Nephron progenitor cell (in vitro differentiated cells): ENCODE data around the gene CDKL4.
A peak's percentile ranks its signal among the peaks of the same experiment; 100 is the strongest.
"Not testable (repeated sequence)": the region's sequence is repeated elsewhere in the genome, so short reads cannot be mapped to it uniquely, and the experiment has no call there.

ENCODE experiments used
- DNase-seq: peaks from one replicate; pipeline ENCODE4 v3.0.0; 2021
- H3K27ac Mint-ChIP-seq: 2 replicates; pipeline ENCODE4 v1.8.0; 2021; ENCODE audit warnings: mild to moderate bottlenecking, moderate library complexity, mixed read lengths
- H3K27me3 Mint-ChIP-seq: 2 replicates; pipeline ENCODE4 v1.8.0; 2021; ENCODE audit warnings: mild to moderate bottlenecking, low read depth, mixed read lengths; ENCODE audit not compliant: poor library complexity
- H3K36me3 Mint-ChIP-seq: 2 replicates; pipeline ENCODE4 v1.8.0; 2021; ENCODE audit warnings: low read depth, mixed read lengths
- H3K4me1 Mint-ChIP-seq: 2 replicates; pipeline ENCODE4 v1.8.0; 2021; ENCODE audit warnings: mixed read lengths
- H3K4me3 Mint-ChIP-seq: 2 replicates; pipeline ENCODE4 v1.8.0; 2021; ENCODE audit warnings: mild to moderate bottlenecking, moderate library complexity, mixed read lengths
- H3K9me3 Mint-ChIP-seq: 2 replicates; pipeline ENCODE4 v1.8.0; 2021; ENCODE audit warnings: mild to moderate bottlenecking, moderate library complexity, mixed read lengths
- CTCF ChIP-seq: fragments of 200-600 bp; sonication (generic); IDR thresholded peaks from 2 replicates; pipeline ENCODE4 v1.5.0; 2021; ENCODE audit warnings: antibody characterized with exemption

Gene CDKL4

GRCh38 chr2:39256040-39256439, 12.3 kb upstream of the CDKL4 start:
- DNase-seq: no peak
- Mint-ChIP-seq H3K36me3 (peaks cover 64% of the 10 kb centered on the region), H3K27me3 (no peaks in the 10 kb centered on the region), H3K27ac (no peak overlapping the region), H3K9me3 (peaks cover 8% of the 10 kb centered on the region), H3K4me3 (no peak overlapping the region), H3K4me1 (no peaks in the 10 kb centered on the region)
- TF ChIP-seq CTCF: no peak

- peaks cover 11% of the 10 kb centered on the region for H3K9me3 Mint-ChIP-seq
- H3K36me3 Mint-ChIP-seq: peaks cover 58% of the 10 kb centered on the region
- peak overlapping the region; percentile 12 for H3K27ac Mint-ChIP-seq
Observed at GRCh38 chr2:39252888-39253518, 9.2 kb upstream of the CDKL4 start.

GRCh38 chr2:39247512-39248043, 3.8 kb upstream of the CDKL4 start:
- no peak overlapping the region for H3K4me3 Mint-ChIP-seq
- H3K27ac Mint-ChIP-seq: no peak overlapping the region
- H3K9me3 Mint-ChIP-seq: peaks cover 20% of the 10 kb centered on the region
- no peak for TF ChIP-seq CTCF
- DNase-seq: no peak
- no peaks in the 10 kb centered on the region for H3K27me3 Mint-ChIP-seq
- H3K36me3 Mint-ChIP-seq: peaks cover 37% of the 10 kb centered on the region
- H3K4me1 Mint-ChIP-seq: no peaks in the 10 kb centered on the region

More at GRCh38 chr2:39252888-39253518, 9.2 kb upstream of the CDKL4 start:
- no peak for TF ChIP-seq CTCF
- no peak for DNase-seq
- Mint-ChIP-seq H3K4me3 (no peak overlapping the region), H3K4me1 (no peaks in the 10 kb centered on the region), H3K27me3 (no peaks in the 10 kb centered on the region)

GRCh38 chr2:39246382-39246980, 2.7 kb upstream of the CDKL4 start:
- Mint-ChIP-seq H3K4me1 (no peaks in the 10 kb centered on the region), H3K4me3 (no peak overlapping the region), H3K27ac (no peak overlapping the region), H3K27me3 (no peaks in the 10 kb centered on the region), H3K36me3 (peaks cover 26% of the 10 kb centered on the region), H3K9me3 (peaks cover 19% of the 10 kb centered on the region)
- DNase-seq: no peak
- no peak for TF ChIP-seq CTCF

- H3K4me1 Mint-ChIP-seq, H3K27me3 Mint-ChIP-seq, DNase-seq, H3K4me3 Mint-ChIP-seq: not testable (repeated sequence)
- peak overlapping the region; percentile 65 for H3K27ac Mint-ChIP-seq
- peaks cover 12% of the 10 kb centered on the region for H3K9me3 Mint-ChIP-seq
- peaks cover 12% of the 10 kb centered on the region for H3K36me3 Mint-ChIP-seq
Observed at GRCh38 chr2:39244963-39245625, 1.3 kb upstream of the CDKL4 start.

- Mint-ChIP-seq H3K36me3 (peaks cover 11% of the 10 kb centered on the region), H3K9me3 (peaks cover 12% of the 10 kb centered on the region)
- not testable (repeated sequence) for H3K4me3 Mint-ChIP-seq, H3K4me1 Mint-ChIP-seq, DNase-seq, H3K27me3 Mint-ChIP-seq, H3K27ac Mint-ChIP-seq
Observed at GRCh38 chr2:39244241-39244862, 582 bp upstream of the CDKL4 start.
